GM12891 (cell line): ENCODE measurements around the gene CD2.

ENCODE experiments used
- DNase-seq: peaks from one replicate; pipeline ENCODE4 v3.0.0; 2011; ENCODE audit warnings: low spot score; ENCODE audit not compliant: insufficient read length
- FAIRE-seq: peaks from 2 replicates; lab custom pipeline; 2011; peaks lifted over from hg19 to GRCh38; lab: Jason Lieb, UNC
- PAX5 ChIP-seq: IDR thresholded peaks from 2 replicates; pipeline ENCODE4 v1.6.1; 2011; ENCODE audit warnings: low read length, moderate library complexity, mild to moderate bottlenecking; ENCODE audit not compliant: insufficient read depth, severe bottlenecking
- POLR2A ChIP-seq: IDR thresholded peaks from 2 replicates; pipeline ENCODE4 v1.6.1; 2011; ENCODE audit warnings: low read depth, low read length, control low read depth
- POLR2AphosphoS5 ChIP-seq: IDR thresholded peaks from 2 replicates; pipeline ENCODE4 v1.6.1; 2011; ENCODE audit warnings: low read depth, low read length, control low read depth
- POU2F2 ChIP-seq: IDR thresholded peaks from 2 replicates; pipeline ENCODE4 v1.6.1; 2011; ENCODE audit warnings: low read depth, mild to moderate bottlenecking, control low read depth, low read length, moderate library complexity
- SPI1 ChIP-seq: IDR thresholded peaks from 2 replicates; pipeline ENCODE4 v1.6.1; 2011; ENCODE audit warnings: low read depth, low read length, control low read depth
- TAF1 ChIP-seq: IDR thresholded peaks from 2 replicates; pipeline ENCODE4 v1.6.1; 2011; ENCODE audit warnings: low read depth, low read length, control low read depth

The CD2 gene

GRCh38 chr1:116791727-116792126 lies 37.5 kb downstream of the CD2 start:
- FAIRE-seq (no peak), DNase-seq (no peak)

GRCh38 chr1:116793357-116793935 lies 39.2 kb downstream of the CD2 start:
- no peak for TF ChIP-seq PAX5
- TF ChIP-seq POU2F2: no peak
- no peak for TF ChIP-seq SPI1
- TF ChIP-seq POLR2A: no peak
- TF ChIP-seq TAF1: no peak
- FAIRE-seq (no peak), DNase-seq (no peak)

More at GRCh38 chr1:116791727-116792126, 37.5 kb downstream of the CD2 start:
- no peak for TF ChIP-seq TAF1
- TF ChIP-seq SPI1: no peak
- no peak for TF ChIP-seq POLR2A
- TF ChIP-seq POU2F2: no peak
- no peak for TF ChIP-seq POLR2AphosphoS5
- no peak for TF ChIP-seq PAX5

- FAIRE-seq (no peak), DNase-seq (no peak)
- no peak for TF ChIP-seq POLR2A
- TF ChIP-seq TAF1: no peak
- TF ChIP-seq PAX5: no peak
- TF ChIP-seq SPI1: no peak
- no peak for TF ChIP-seq POU2F2
- no peak for TF ChIP-seq POLR2AphosphoS5
Measured at GRCh38 chr1:116794371-116794770, 40.1 kb downstream of the CD2 start.

- DNase-seq: peak; percentile 24
- FAIRE-seq: no peak
- no peak for TF ChIP-seq POLR2A
- TF ChIP-seq SPI1: peak; percentile 96
Measured at GRCh38 chr1:116794804-116795481, 40.7 kb downstream of the CD2 start.

- no peak for FAIRE-seq
- no peak for DNase-seq
- TF ChIP-seq POLR2A (no peak), TAF1 (no peak), SPI1 (no peak), POLR2AphosphoS5 (no peak), POU2F2 (no peak), PAX5 (no peak)
Measured at GRCh38 chr1:116795482-116795829, 41.2 kb downstream of the CD2 start.

GRCh38 chr1:116804736-116805135 lies 50.5 kb downstream of the CD2 start:
- DNase-seq (no peak), FAIRE-seq (no peak)
- TF ChIP-seq PAX5 (no peak), POLR2AphosphoS5 (no peak), SPI1 (no peak), POLR2A (no peak), TAF1 (no peak), POU2F2 (no peak)

- TF ChIP-seq POLR2AphosphoS5 (no peak), POU2F2 (no peak), SPI1 (no peak), TAF1 (no peak), POLR2A (no peak), PAX5 (no peak)
- no peak for DNase-seq
- no peak for FAIRE-seq
Measured at GRCh38 chr1:116805398-116805797, 51.2 kb downstream of the CD2 start.

GRCh38 chr1:116806245-116806644 lies 52.0 kb downstream of the CD2 start:
- DNase-seq (no peak), FAIRE-seq (no peak)

GRCh38 chr1:116806671-116807070 lies 52.4 kb downstream of the CD2 start:
- no peak for TF ChIP-seq POLR2A
- no peak for TF ChIP-seq POLR2AphosphoS5
- no peak for TF ChIP-seq POU2F2
- no peak for TF ChIP-seq SPI1
- no peak for TF ChIP-seq PAX5
- TF ChIP-seq TAF1: no peak
- FAIRE-seq: no peak
- no peak for DNase-seq

More at GRCh38 chr1:116806245-116806644, 52.0 kb downstream of the CD2 start:
- TF ChIP-seq POU2F2: no peak
- TF ChIP-seq POLR2AphosphoS5: no peak

- DNase-seq: no peak
- TF ChIP-seq TAF1: no peak
- no peak for TF ChIP-seq SPI1
- TF ChIP-seq POU2F2: no peak
- no peak for TF ChIP-seq POLR2A
- TF ChIP-seq POLR2AphosphoS5: no peak
- no peak for TF ChIP-seq PAX5
- FAIRE-seq: no peak
Measured at GRCh38 chr1:116807394-116808199, 53.4 kb downstream of the CD2 start.
